Ishikawa (cell line): ENCODE results near the gene GDF10.

ENCODE experiments used
- EP300 ChIP-seq: IDR thresholded peaks from 2 replicates; pipeline ENCODE4 v1.6.1; 2012; ENCODE audit warnings: borderline replicate concordance
- FOXM1 ChIP-seq: IDR thresholded peaks from 2 replicates; pipeline ENCODE4 v1.6.1; 2012; ENCODE audit warnings: low read depth, borderline replicate concordance
- RAD21 ChIP-seq: IDR thresholded peaks from 2 replicates; pipeline ENCODE4 v1.6.1; 2012; ENCODE audit warnings: low read depth
- TAF1 ChIP-seq: IDR thresholded peaks from 2 replicates; pipeline ENCODE4 v1.6.1; 2012; ENCODE audit warnings: low read depth, mild to moderate bottlenecking
- TEAD4 ChIP-seq: IDR thresholded peaks from 2 replicates; pipeline ENCODE4 v1.6.1; 2012
- YY1 ChIP-seq: IDR thresholded peaks from 2 replicates; pipeline ENCODE4 v1.6.1; 2012; ENCODE audit warnings: low read depth
- TF ChIP-seq, protein P1 (sequence below): IDR thresholded peaks from 2 replicates; pipeline ENCODE4 v1.6.1; 2012

DNA sequence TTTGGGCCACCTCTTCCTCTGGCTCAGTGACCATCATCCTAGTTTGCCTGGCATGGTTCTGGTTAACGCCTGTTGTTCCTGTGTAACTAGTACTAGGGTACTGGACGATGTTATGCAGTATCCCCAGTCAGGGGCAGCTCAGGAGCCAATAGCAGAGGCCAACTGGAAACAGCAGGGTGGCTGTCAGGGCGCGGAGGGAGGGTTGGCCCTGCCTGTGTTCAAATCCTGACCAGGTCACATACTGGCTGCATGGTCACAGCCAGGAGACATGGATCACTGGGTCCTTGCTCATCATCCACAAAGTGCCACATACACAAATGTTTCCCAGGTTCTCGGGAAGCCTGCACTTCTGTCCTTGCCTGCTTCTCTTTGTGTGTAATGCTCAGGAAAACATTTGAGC lies 35.9 kb downstream of the GDF10 start:
- TF ChIP-seq TAF1 (no peak), YY1 (no peak), TEAD4 (no peak), EP300 (no peak), FOXM1 (no peak), RAD21 (no peak)
- TF ChIP-seq, protein P1, sequence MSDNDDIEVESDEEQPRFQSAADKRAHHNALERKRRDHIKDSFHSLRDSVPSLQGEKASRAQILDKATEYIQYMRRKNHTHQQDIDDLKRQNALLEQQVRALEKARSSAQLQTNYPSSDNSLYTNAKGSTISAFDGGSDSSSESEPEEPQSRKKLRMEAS: no peak
